ENCODE results near the gene PRDM11. TPM values are rescaled to one million over a fixed set of nuclear protein-coding genes. Genes with fewer than 3 reads are reported as not detected.

Gene PRDM11
- total and polyA plus RNA-seq, 4 donors: 0.64 to 6.9 (median 2.8) TPM

DNA sequence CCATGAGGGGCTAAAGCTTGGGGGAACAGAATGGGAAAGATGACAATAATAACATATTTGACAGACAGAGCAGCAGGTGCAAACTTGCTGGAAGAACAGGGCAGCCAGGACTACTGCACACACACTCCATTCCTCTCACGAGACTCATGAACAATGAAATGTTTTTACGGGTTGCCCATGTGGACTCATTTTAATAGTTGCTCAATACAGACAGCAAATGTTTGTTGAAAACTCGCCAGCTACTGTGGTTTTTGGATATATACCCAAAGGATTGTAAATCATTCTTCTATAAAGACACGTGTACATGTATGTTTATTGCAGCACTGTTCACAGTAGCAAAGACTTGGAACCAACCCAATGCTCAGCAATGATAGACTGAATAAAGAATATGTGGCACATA, 129.4 kb downstream of the PRDM11 start:
- TF ChIP-seq HNF4A (conservative IDR thresholded peaks at IDR 0.05) (no peak), RXRA (IDR thresholded peaks at IDR 0.05) (no peak), NR2F2 (IDR thresholded peaks at IDR 0.05) (no peak), RAD21 (IDR thresholded peaks at IDR 0.05) (no peak), YY1 (IDR thresholded peaks at IDR 0.05) (no peak), FOXA1 (IDR thresholded peaks at IDR 0.05) (no peak), TAF1 (conservative IDR thresholded peaks at IDR 0.05) (no peak), EGR1 (IDR thresholded peaks at IDR 0.05; ENCODE audit: low read depth in 2 of 2) (no peak), FOXA2 (IDR thresholded peaks at IDR 0.05) (no peak), GABPA (IDR thresholded peaks at IDR 0.05 in 1 of 2, conservative IDR thresholded peaks at IDR 0.05 in 1 of 2) (no peak), SP1 (IDR thresholded peaks at IDR 0.05) (no peak)
- TF ChIP-seq, protein P1, sequence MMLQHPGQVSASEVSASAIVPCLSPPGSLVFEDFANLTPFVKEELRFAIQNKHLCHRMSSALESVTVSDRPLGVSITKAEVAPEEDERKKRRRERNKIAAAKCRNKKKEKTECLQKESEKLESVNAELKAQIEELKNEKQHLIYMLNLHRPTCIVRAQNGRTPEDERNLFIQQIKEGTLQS (IDR thresholded peaks at IDR 0.05): no peak
- TF ChIP-seq, protein P2, sequence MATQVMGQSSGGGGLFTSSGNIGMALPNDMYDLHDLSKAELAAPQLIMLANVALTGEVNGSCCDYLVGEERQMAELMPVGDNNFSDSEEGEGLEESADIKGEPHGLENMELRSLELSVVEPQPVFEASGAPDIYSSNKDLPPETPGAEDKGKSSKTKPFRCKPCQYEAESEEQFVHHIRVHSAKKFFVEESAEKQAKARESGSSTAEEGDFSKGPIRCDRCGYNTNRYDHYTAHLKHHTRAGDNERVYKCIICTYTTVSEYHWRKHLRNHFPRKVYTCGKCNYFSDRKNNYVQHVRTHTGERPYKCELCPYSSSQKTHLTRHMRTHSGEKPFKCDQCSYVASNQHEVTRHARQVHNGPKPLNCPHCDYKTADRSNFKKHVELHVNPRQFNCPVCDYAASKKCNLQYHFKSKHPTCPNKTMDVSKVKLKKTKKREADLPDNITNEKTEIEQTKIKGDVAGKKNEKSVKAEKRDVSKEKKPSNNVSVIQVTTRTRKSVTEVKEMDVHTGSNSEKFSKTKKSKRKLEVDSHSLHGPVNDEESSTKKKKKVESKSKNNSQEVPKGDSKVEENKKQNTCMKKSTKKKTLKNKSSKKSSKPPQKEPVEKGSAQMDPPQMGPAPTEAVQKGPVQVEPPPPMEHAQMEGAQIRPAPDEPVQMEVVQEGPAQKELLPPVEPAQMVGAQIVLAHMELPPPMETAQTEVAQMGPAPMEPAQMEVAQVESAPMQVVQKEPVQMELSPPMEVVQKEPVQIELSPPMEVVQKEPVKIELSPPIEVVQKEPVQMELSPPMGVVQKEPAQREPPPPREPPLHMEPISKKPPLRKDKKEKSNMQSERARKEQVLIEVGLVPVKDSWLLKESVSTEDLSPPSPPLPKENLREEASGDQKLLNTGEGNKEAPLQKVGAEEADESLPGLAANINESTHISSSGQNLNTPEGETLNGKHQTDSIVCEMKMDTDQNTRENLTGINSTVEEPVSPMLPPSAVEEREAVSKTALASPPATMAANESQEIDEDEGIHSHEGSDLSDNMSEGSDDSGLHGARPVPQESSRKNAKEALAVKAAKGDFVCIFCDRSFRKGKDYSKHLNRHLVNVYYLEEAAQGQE (IDR thresholded peaks at IDR 0.05): no peak
- TF ChIP-seq, protein P3, sequence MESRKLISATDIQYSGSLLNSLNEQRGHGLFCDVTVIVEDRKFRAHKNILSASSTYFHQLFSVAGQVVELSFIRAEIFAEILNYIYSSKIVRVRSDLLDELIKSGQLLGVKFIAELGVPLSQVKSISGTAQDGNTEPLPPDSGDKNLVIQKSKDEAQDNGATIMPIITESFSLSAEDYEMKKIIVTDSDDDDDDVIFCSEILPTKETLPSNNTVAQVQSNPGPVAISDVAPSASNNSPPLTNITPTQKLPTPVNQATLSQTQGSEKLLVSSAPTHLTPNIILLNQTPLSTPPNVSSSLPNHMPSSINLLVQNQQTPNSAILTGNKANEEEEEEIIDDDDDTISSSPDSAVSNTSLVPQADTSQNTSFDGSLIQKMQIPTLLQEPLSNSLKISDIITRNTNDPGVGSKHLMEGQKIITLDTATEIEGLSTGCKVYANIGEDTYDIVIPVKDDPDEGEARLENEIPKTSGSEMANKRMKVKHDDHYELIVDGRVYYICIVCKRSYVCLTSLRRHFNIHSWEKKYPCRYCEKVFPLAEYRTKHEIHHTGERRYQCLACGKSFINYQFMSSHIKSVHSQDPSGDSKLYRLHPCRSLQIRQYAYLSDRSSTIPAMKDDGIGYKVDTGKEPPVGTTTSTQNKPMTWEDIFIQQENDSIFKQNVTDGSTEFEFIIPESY (IDR thresholded peaks at IDR 0.05): no peak
- TF ChIP-seq, protein P4, sequence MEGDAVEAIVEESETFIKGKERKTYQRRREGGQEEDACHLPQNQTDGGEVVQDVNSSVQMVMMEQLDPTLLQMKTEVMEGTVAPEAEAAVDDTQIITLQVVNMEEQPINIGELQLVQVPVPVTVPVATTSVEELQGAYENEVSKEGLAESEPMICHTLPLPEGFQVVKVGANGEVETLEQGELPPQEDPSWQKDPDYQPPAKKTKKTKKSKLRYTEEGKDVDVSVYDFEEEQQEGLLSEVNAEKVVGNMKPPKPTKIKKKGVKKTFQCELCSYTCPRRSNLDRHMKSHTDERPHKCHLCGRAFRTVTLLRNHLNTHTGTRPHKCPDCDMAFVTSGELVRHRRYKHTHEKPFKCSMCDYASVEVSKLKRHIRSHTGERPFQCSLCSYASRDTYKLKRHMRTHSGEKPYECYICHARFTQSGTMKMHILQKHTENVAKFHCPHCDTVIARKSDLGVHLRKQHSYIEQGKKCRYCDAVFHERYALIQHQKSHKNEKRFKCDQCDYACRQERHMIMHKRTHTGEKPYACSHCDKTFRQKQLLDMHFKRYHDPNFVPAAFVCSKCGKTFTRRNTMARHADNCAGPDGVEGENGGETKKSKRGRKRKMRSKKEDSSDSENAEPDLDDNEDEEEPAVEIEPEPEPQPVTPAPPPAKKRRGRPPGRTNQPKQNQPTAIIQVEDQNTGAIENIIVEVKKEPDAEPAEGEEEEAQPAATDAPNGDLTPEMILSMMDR (IDR thresholded peaks at IDR 0.05; ENCODE audit: low read depth, low read length, missing input control): no peak
- TF ChIP-seq, protein P5, sequence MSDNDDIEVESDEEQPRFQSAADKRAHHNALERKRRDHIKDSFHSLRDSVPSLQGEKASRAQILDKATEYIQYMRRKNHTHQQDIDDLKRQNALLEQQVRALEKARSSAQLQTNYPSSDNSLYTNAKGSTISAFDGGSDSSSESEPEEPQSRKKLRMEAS (IDR thresholded peaks at IDR 0.05): no peak
- 64% methylated on average over 4 of the region's 4 CpGs for WGBS

DNA sequence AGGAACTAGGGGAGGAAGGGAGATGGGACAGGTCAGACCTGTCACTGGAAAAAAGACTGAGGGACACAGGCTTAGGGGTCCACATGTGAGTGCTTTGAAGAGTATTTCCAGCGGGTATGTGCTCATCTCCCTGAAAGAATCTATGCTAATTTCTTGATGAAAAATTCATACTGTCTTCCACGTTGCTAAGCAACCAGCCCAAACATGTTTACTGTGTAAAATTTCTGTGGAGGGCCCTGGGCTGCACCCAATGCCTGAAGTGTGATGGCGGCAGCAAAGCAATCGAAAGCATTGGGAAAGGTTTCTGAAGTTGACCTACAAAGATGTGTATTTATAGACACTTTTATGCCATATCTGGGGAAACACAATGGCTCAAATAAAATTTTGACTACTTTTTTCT, 132.3 kb downstream of the PRDM11 start:
- 89% methylated on average over 4 of the region's 4 CpGs for WGBS
- TF ChIP-seq JUND (IDR thresholded peaks at IDR 0.05) (no peak), FOXA1 (IDR thresholded peaks at IDR 0.05) (no peak), RXRA (IDR thresholded peaks at IDR 0.05) (no peak), HNF4G (IDR thresholded peaks at IDR 0.05) (no peak), YY1 (IDR thresholded peaks at IDR 0.05) (no peak)
- TF ChIP-seq, protein P2 (IDR thresholded peaks at IDR 0.05): no peak
- H3K36me3 ChIP-seq (ENCODE audit: control insufficient read depth in 4 of 4, insufficient read depth in 3 of 4, low read depth in 1 of 4, low read length in 3 of 4): peaks cover 0 to 3% (median 0%) of the 10 kb centered on the region in 4 donors
- H3K4me3 ChIP-seq (ENCODE audit: low read depth in 1 of 3, low read length in 3 of 3): no peak overlapping the region
- no peak overlapping the region for H3K27ac ChIP-seq (ENCODE audit: low read depth in 1 of 2, low read length in 2 of 2)
- peaks cover 0 to 6% (median 0%) of the 10 kb centered on the region in 4 donors for H3K27me3 ChIP-seq (ENCODE audit: control insufficient read depth in 4 of 4, insufficient read depth in 4 of 4, low read length in 3 of 4)
- peaks cover 0 to 6% (median 0%) of the 10 kb centered on the region in 4 donors for H3K9me3 ChIP-seq (ENCODE audit: control insufficient read depth in 4 of 4, low read length in 3 of 4)
- no peak for DNase-seq (ENCODE audit: low spot score)
- H3K9ac ChIP-seq (ENCODE audit: low read depth in 1 of 2, low read length in 2 of 2): no peak overlapping the region
- H3K4me1 ChIP-seq (ENCODE audit: control insufficient read depth in 4 of 4, insufficient read depth in 4 of 4, low read length in 3 of 4): no peaks in the 10 kb centered on the region

More for the DNA sequence above, 129.4 kb downstream of the PRDM11 start:
- Histone ChIP-seq H3K27me3 (ENCODE audit: control insufficient read depth in 4 of 4, insufficient read depth in 4 of 4, low read length in 3 of 4) (peaks cover 0 to 9% (median 0%) of the 10 kb centered on the region in 4 donors), H3K9me3 (ENCODE audit: control insufficient read depth in 4 of 4, low read length in 3 of 4) (peaks cover 0 to 6% (median 0%) of the 10 kb centered on the region in 4 donors), H3K36me3 (ENCODE audit: control insufficient read depth in 4 of 4, insufficient read depth in 3 of 4, low read depth in 1 of 4, low read length in 3 of 4) (peaks cover 0 to 3% (median 0%) of the 10 kb centered on the region in 4 donors), H3K9ac (ENCODE audit: low read depth in 1 of 2, low read length in 2 of 2) (no peak overlapping the region), H3K27ac (ENCODE audit: low read depth in 1 of 2, low read length in 2 of 2) (no peak overlapping the region), H3K4me3 (ENCODE audit: low read depth in 1 of 3, low read length in 3 of 3) (no peak overlapping the region), H3K4me1 (ENCODE audit: control insufficient read depth in 4 of 4, insufficient read depth in 4 of 4, low read length in 3 of 4) (no peaks in the 10 kb centered on the region)
- no peak for DNase-seq (ENCODE audit: low spot score)

All from liver (tissue), 9 donors.